Astrocyte (in vitro differentiated cells and primary cell): ENCODE measurements around the gene PSD. TPM values are rescaled to one million over a fixed set of nuclear protein-coding genes. Genes with fewer than 3 reads are reported as not detected.

Experiments
- DNase-seq: peaks from one replicate; pipeline ENCODE4 v3.0.0-alpha.2; 2010; ENCODE audit warnings: low read depth
- FAIRE-seq: peaks from 2 replicates; lab custom pipeline; 2011; peaks lifted over from hg19 to GRCh38; lab: Jason Lieb, UNC
- H2AFZ ChIP-seq: 2 replicates; pipeline ENCODE4 v1.6.0; 2012; ENCODE audit warnings: low read depth, low read length, inconsistent platforms
- H3K27ac ChIP-seq: 2 replicates; pipeline ENCODE4 v1.5.1; 2011; ENCODE audit warnings: low read depth, low read length, inconsistent platforms
- H3K27me3 ChIP-seq: 2 replicates; pipeline ENCODE4 v1.6.0; 2011; ENCODE audit warnings: low read length, inconsistent platforms; ENCODE audit not compliant: insufficient read depth
- H3K36me3 ChIP-seq: 2 replicates; pipeline ENCODE4 v1.5.1; 2011; ENCODE audit warnings: low read length, inconsistent platforms; ENCODE audit not compliant: insufficient read depth
- H3K4me1 ChIP-seq: 2 replicates; pipeline ENCODE4 v1.5.1; 2011; ENCODE audit warnings: low read length, inconsistent platforms; ENCODE audit not compliant: insufficient read depth
- H3K4me2 ChIP-seq: 2 replicates; pipeline ENCODE4 v1.6.0; 2012; ENCODE audit warnings: low read length, inconsistent platforms
- H3K4me3 ChIP-seq: 2 replicates; pipeline ENCODE4 v1.5.1; 2011; ENCODE audit warnings: low read depth, mild to moderate bottlenecking, low read length, inconsistent platforms; ENCODE audit not compliant: insufficient read depth
- H3K79me2 ChIP-seq: 2 replicates; pipeline ENCODE4 v1.6.0; 2012; ENCODE audit warnings: mild to moderate bottlenecking, low read length, inconsistent platforms; ENCODE audit not compliant: insufficient read depth
- H3K9ac ChIP-seq: 2 replicates; pipeline ENCODE4 v1.6.0; 2012; ENCODE audit warnings: mild to moderate bottlenecking, low read length, inconsistent platforms
- H3K9me3 ChIP-seq: 2 replicates; pipeline ENCODE4 v1.5.1; 2012; ENCODE audit warnings: low read depth, mild to moderate bottlenecking, low read length, inconsistent platforms; ENCODE audit not compliant: insufficient read depth
- H4K20me1 ChIP-seq: 2 replicates; pipeline ENCODE4 v1.6.0; 2012; ENCODE audit warnings: low read length, inconsistent platforms; ENCODE audit not compliant: insufficient read depth
- H3K27ac Mint-ChIP-seq: one replicate; pipeline ENCODE4 v1.8.0; 2021; ENCODE audit warnings: mild to moderate bottlenecking, mixed read lengths; ENCODE audit not compliant: unreplicated experiment
- H3K27me3 Mint-ChIP-seq: one replicate; pipeline ENCODE4 v1.8.0; 2021; ENCODE audit warnings: low read depth, mixed read lengths; ENCODE audit not compliant: unreplicated experiment
- H3K36me3 Mint-ChIP-seq: one replicate; pipeline ENCODE4 v1.8.0; 2021; ENCODE audit warnings: low read depth, mixed read lengths; ENCODE audit not compliant: unreplicated experiment
- H3K4me1 Mint-ChIP-seq: one replicate; pipeline ENCODE4 v1.8.0; 2021; ENCODE audit warnings: low read depth, mixed read lengths; ENCODE audit not compliant: unreplicated experiment
- H3K4me3 Mint-ChIP-seq: one replicate; pipeline ENCODE4 v1.8.0; 2021; ENCODE audit warnings: mild to moderate bottlenecking, moderate library complexity, mixed read lengths; ENCODE audit not compliant: unreplicated experiment
- H3K9me3 Mint-ChIP-seq: one replicate; pipeline ENCODE4 v1.8.0; 2021; ENCODE audit warnings: mild to moderate bottlenecking, mixed read lengths; ENCODE audit not compliant: unreplicated experiment
- CTCF ChIP-seq: IDR thresholded peaks from 2 replicates; pipeline ENCODE4 v1.5.1; 2011; ENCODE audit warnings: low read depth, mild to moderate bottlenecking, inconsistent platforms, low read length, moderate library complexity; ENCODE audit not compliant: insufficient read depth
- EZH2 ChIP-seq: IDR thresholded peaks from 2 replicates; pipeline ENCODE4 v1.6.1; 2012; ENCODE audit warnings: mild to moderate bottlenecking, low read length, inconsistent platforms; ENCODE audit not compliant: insufficient read depth
- total RNA-seq: library from RNA; stranded (reverse); gene quantifications from 2 replicates; pipeline ENCODE4 v1.2.1, GENCODE V29; 2021

Gene PSD
- total RNA-seq, 1 donor from 2014 or later: 8.8 TPM

- no peak for FAIRE-seq
- Mint-ChIP-seq H3K36me3 (peaks cover 6% of the 10 kb centered on the region), H3K9me3 (no peaks in the 10 kb centered on the region), H3K27me3 (no peaks in the 10 kb centered on the region), H3K4me1 (peaks cover 19% of the 10 kb centered on the region), H3K27ac (peak overlapping the region; percentile 81), H3K4me3 (no peak overlapping the region)
- peaks cover 12% of the 10 kb centered on the region for H4K20me1 ChIP-seq
- no peak overlapping the region for H3K9ac ChIP-seq
- no peak overlapping the region for H2AFZ ChIP-seq
- peaks cover 20% of the 10 kb centered on the region for H3K4me1 ChIP-seq
- H3K27me3 ChIP-seq: no peaks in the 10 kb centered on the region
- TF ChIP-seq EZH2 (no peak), CTCF (no peak)
- no peak overlapping the region for H3K4me3 ChIP-seq
- H3K36me3 ChIP-seq: no peaks in the 10 kb centered on the region
- DNase-seq: no peak
- H3K79me2 ChIP-seq: no peaks in the 10 kb centered on the region
- H3K27ac ChIP-seq: no peak overlapping the region
- H3K4me2 ChIP-seq: no peak overlapping the region
- H3K9me3 ChIP-seq: no peaks in the 10 kb centered on the region
These were observed 16.1 kb downstream of the PSD start for GRCh38 chr10:102402512-102402896.

GRCh38 chr10:102401735-102402511 lies 16.7 kb downstream of the PSD start:
- TF ChIP-seq EZH2 (no peak), CTCF (no peak)
- DNase-seq (peak; percentile 39), FAIRE-seq (no peak)
- Histone ChIP-seq H3K4me3 (no peak overlapping the region), H2AFZ (no peak overlapping the region), H3K27me3 (no peaks in the 10 kb centered on the region), H3K9ac (no peak overlapping the region), H4K20me1 (peaks cover 12% of the 10 kb centered on the region), H3K9me3 (no peaks in the 10 kb centered on the region), H3K27ac (no peak overlapping the region), H3K79me2 (peaks cover 2% of the 10 kb centered on the region), H3K4me2 (no peak overlapping the region), H3K4me1 (peaks cover 20% of the 10 kb centered on the region), H3K36me3 (no peaks in the 10 kb centered on the region)
- Mint-ChIP-seq H3K4me3 (no peak overlapping the region), H3K9me3 (no peaks in the 10 kb centered on the region), H3K27me3 (no peaks in the 10 kb centered on the region), H3K27ac (peak overlapping the region; percentile 87), H3K4me1 (peaks cover 22% of the 10 kb centered on the region), H3K36me3 (peaks cover 6% of the 10 kb centered on the region)

- Histone ChIP-seq H2AFZ (no peak overlapping the region), H3K79me2 (peaks cover 8% of the 10 kb centered on the region), H4K20me1 (peaks cover 12% of the 10 kb centered on the region), H3K4me2 (no peak overlapping the region), H3K36me3 (no peaks in the 10 kb centered on the region), H3K9me3 (no peaks in the 10 kb centered on the region), H3K4me3 (no peak overlapping the region), H3K27me3 (no peaks in the 10 kb centered on the region), H3K9ac (no peak overlapping the region), H3K27ac (no peak overlapping the region), H3K4me1 (peaks cover 23% of the 10 kb centered on the region)
- peaks cover 25% of the 10 kb centered on the region for H3K4me1 Mint-ChIP-seq
- H3K36me3 Mint-ChIP-seq: peaks cover 6% of the 10 kb centered on the region
- DNase-seq: no peak
- TF ChIP-seq EZH2 (no peak), CTCF (no peak)
- H3K9me3 Mint-ChIP-seq: no peaks in the 10 kb centered on the region
- H3K4me3 Mint-ChIP-seq: no peak overlapping the region
- peak overlapping the region; percentile 87 for H3K27ac Mint-ChIP-seq
- FAIRE-seq: no peak
- no peaks in the 10 kb centered on the region for H3K27me3 Mint-ChIP-seq
These were observed 17.3 kb downstream of the PSD start for GRCh38 chr10:102401342-102401654.
